Measurements from ENCODE around the gene SERPINA3.

DNA sequence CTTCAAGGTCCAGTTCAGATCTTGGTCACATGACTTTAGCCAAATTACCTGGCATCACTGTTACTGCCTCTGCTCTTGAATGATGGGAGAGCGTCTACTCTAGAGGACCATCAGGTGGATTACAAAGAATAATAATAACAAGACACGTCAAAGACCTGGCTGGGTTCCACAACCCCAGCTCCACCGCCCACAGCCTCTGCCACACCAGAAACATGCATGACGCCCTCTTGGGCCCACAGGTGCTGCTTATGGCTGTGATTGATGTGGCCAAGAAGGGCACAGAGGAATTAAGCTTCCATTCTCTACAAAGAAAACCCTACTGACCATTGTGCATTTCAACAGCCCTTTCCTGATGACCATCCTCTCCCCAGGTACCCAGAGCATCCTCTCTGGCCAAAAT, 18.2 kb downstream of the SERPINA3 start:
- no peak for TF ChIP-seq EZH2 (IDR thresholded peaks at IDR 0.05)
- TF ChIP-seq, protein P1, sequence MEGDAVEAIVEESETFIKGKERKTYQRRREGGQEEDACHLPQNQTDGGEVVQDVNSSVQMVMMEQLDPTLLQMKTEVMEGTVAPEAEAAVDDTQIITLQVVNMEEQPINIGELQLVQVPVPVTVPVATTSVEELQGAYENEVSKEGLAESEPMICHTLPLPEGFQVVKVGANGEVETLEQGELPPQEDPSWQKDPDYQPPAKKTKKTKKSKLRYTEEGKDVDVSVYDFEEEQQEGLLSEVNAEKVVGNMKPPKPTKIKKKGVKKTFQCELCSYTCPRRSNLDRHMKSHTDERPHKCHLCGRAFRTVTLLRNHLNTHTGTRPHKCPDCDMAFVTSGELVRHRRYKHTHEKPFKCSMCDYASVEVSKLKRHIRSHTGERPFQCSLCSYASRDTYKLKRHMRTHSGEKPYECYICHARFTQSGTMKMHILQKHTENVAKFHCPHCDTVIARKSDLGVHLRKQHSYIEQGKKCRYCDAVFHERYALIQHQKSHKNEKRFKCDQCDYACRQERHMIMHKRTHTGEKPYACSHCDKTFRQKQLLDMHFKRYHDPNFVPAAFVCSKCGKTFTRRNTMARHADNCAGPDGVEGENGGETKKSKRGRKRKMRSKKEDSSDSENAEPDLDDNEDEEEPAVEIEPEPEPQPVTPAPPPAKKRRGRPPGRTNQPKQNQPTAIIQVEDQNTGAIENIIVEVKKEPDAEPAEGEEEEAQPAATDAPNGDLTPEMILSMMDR (IDR thresholded peaks at IDR 0.05) = no peak
